ENCODE measurements around the gene RUNX2.

GRCh38 chr6:45350186-45350710, 22.1 kb downstream of the RUNX2 start:
- TF ChIP-seq EZH2 (IDR thresholded peaks at IDR 0.05; ENCODE audit: low read length, unreplicated experiment): no peak
- TF ChIP-seq EZH2phosphoT487 (IDR thresholded peaks at IDR 0.05; ENCODE audit: borderline replicate concordance, low read length): no peak
- no peak for TF ChIP-seq CTCF (conservative IDR thresholded peaks at IDR 0.05; ENCODE audit: low read depth, low read length)

Data from PC-3 (cell line).